ENCODE results near the gene VIT.

GRCh38 chr2:36732673-36733036 lies 36.1 kb downstream of the VIT start:
- TF ChIP-seq CTCF (IDR thresholded peaks at IDR 0.05; ENCODE audit: low read length) (no peak), EZH2 (optimal IDR thresholded peaks at IDR 0.05; ENCODE audit: low read depth, low read length) (no peak)
